K562 (cell line): ENCODE results near the gene API5. TPM values are rescaled to one million over a fixed set of nuclear protein-coding genes. Genes with fewer than 3 reads are reported as not detected.

Experiments used
- EHMT2 ChIP-seq: fragments of 450-650 bp; IDR thresholded peaks from 2 replicates; pipeline ENCODE4 v1.6.1; 2018; ENCODE audit warnings: antibody characterized with exemption
- ESRRA ChIP-seq: fragments of 450-650 bp; IDR thresholded peaks from 2 replicates; pipeline ENCODE4 v1.6.1; 2014; ENCODE audit warnings: low read depth, mild to moderate bottlenecking, moderate library complexity, borderline replicate concordance
- MYBL2 ChIP-seq, 2 experiments: fragments of 450-650 bp in 1 of 2; sonication (generic) in 1 of 2; formaldehyde crosslinking in 1 of 2; IDR thresholded peaks; 2 replicates each; pipeline versions ENCODE4 v1.6.1 to v1.8.1; 2017 to 2022; ENCODE audit warnings: borderline replicate concordance in 1 of 2, inconsistent platforms in 1 of 2, low read depth in 1 of 2, mild to moderate bottlenecking in 1 of 2, missing genetic modification reagents in 1 of 2, moderate library complexity in 1 of 2
- NFXL1 ChIP-seq: fragments of 450-650 bp; formaldehyde crosslinking; IDR thresholded peaks from 2 replicates; pipeline ENCODE4 v1.4.0; 2021; ENCODE audit warnings: mild to moderate bottlenecking
- POLR3G ChIP-seq: IDR thresholded peaks from 2 replicates; pipeline ENCODE4 v1.6.1; 2011; ENCODE audit not compliant: insufficient read length, insufficient replicate concordance; ENCODE audit errors: extremely low read depth
- PRMT5 ChIP-seq: sonication (generic); formaldehyde crosslinking; IDR thresholded peaks from 2 replicates; pipeline ENCODE4 v1.5.0; 2020; ENCODE audit warnings: missing genetic modification reagents
- RUNX1 ChIP-seq: sonication (generic); IDR thresholded peaks from 2 replicates; pipeline ENCODE4 v1.6.1; 2016; ENCODE audit warnings: antibody characterized with exemption, low read depth
- SIRT6 ChIP-seq: IDR thresholded peaks from one replicate; pipeline ENCODE4 v1.6.1; 2012; ENCODE audit warnings: low read depth, mild to moderate bottlenecking, control low read depth, inconsistent platforms, low read length, moderate library complexity
- SMAD1 ChIP-seq: fragments of 150-350 bp; IDR thresholded peaks from 2 replicates; pipeline ENCODE4 v1.6.1; 2014; ENCODE audit warnings: low read length, low read depth; ENCODE audit not compliant: partially characterized antibody
- SMARCE1 ChIP-seq: fragments of 450-650 bp; IDR thresholded peaks from 2 replicates; pipeline ENCODE4 v1.7.1; 2016; ENCODE audit warnings: mild to moderate bottlenecking
- TAF15 ChIP-seq: fragments of 200-400 bp; formaldehyde crosslinking; IDR thresholded peaks from 2 replicates; pipeline ENCODE4 v1.6.1; 2017; ENCODE audit warnings: mild to moderate bottlenecking, low read depth, low read length, moderate library complexity
- XRCC4 ChIP-seq: IDR thresholded peaks from one replicate; pipeline ENCODE4 v1.6.1; 2011; ENCODE audit not compliant: insufficient read depth, insufficient read length; ENCODE audit errors: extremely low read depth
- ZBTB17 ChIP-seq: fragments of 450-650 bp; formaldehyde crosslinking; IDR thresholded peaks from 2 replicates; pipeline ENCODE4 v1.4.0; 2020; ENCODE audit warnings: mild to moderate bottlenecking
- ZBTB8A ChIP-seq: fragments of 450-650 bp; IDR thresholded peaks from 2 replicates; pipeline ENCODE4 v1.6.1; 2018; ENCODE audit warnings: mild to moderate bottlenecking, moderate library complexity; ENCODE audit not compliant: partially characterized antibody
- ZKSCAN8 ChIP-seq: fragments of 200-800 bp; sonication (Bioruptor generic); IDR thresholded peaks from 2 replicates; pipeline ENCODE4 v1.6.1; 2016; ENCODE audit warnings: missing genetic modification characterization, missing compliant biosample characterization
- ZNF274 ChIP-seq: IDR thresholded peaks from 2 replicates; pipeline ENCODE4 v1.6.1; 2011; ENCODE audit warnings: low read depth, mild to moderate bottlenecking, low read length, moderate library complexity, borderline replicate concordance
- polyA plus RNA-seq, 8 experiments: library from polyadenylated mRNA; depleted of rRNA in 4 of 8; stranded (reverse) in 5 of 8; unstranded in 3 of 8; fragments of >200 nt; fragmentation: Nextera tagmentation in 2 of 8; fragmentation: Illumina TruSeq in 1 of 8; extraction: Ambion mirVana in 2 of 8; extraction: Trizol in 1 of 8; gene quantifications; 2 replicates each; pipeline versions ENCODE4 v1.2.1 to v1.2.3, GENCODE V29; 2011 to 2014; ENCODE audit warnings: inconsistent platforms in 1 of 8, missing spikeins in 1 of 8
- total RNA-seq, 7 experiments: library from RNA; depleted of rRNA in 6 of 7; stranded (reverse); fragments of >200 nt in 6 of 7; fragmentation: Illumina TruSeq in 2 of 7; extraction: Trizol in 2 of 7; gene quantifications; 2 replicates each; pipeline versions ENCODE4 v1.2.1 to v1.2.3, GENCODE V29; 2011 to 2021; ENCODE audit warnings: low replicate concordance in 1 of 7
- TF ChIP-seq, protein P1 (sequence below): fragments of 450-650 bp; IDR thresholded peaks from 2 replicates; pipeline ENCODE4 v1.6.1; 2016; ENCODE audit warnings: low read depth, mild to moderate bottlenecking, moderate library complexity
- TF ChIP-seq, protein P2 (sequence below), 2 experiments: fragments of 450-650 bp in 1 of 2; sonication (generic) in 1 of 2; formaldehyde crosslinking in 1 of 2; IDR thresholded peaks; 2 replicates each; pipeline versions ENCODE4 v1.7.1 to v1.9.0; 2016 to 2022; ENCODE audit warnings: inconsistent platforms in 1 of 2, mild to moderate bottlenecking in 1 of 2, missing genetic modification reagents in 1 of 2
- TF ChIP-seq, protein P3 (sequence below): fragments of 450-650 bp; formaldehyde crosslinking; IDR thresholded peaks from 2 replicates; pipeline ENCODE4 v1.4.0; 2020; ENCODE audit warnings: mild to moderate bottlenecking

API5 gene
- total and polyA plus RNA-seq, 9 of the 15 experiments (the other 6 are each of a cell fraction or from before 2014, with no cell fraction given), result 59.8 to 146 (median 123) TPM

DNA sequence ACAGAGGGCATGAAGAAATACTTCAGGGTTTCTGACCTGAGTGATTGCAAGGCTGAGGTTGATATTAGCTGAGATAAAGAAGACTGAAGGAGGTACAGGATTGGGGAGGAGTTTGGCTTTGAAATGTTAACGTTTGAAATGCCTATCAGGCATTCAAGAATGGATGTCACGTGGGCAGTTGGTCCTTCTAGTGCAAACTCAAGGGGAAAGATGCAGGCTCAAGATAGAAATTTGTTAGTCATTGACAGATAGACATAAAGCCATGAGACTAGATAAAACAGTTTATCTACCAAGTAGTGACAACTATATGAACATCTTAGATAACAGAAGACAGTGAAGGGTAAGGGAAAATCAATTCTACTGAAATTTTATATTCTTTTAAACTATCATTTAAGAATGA lies 70.0 kb downstream of the API5 start (continued):
- TF ChIP-seq SMAD1 (no peak), SMARCE1 (peak; percentile 64; the same call in 1 of the 2 replicates), POLR3G (no peak), ZNF274 (no peak), XRCC4 (no peak), ESRRA (no peak), TAF15 (no peak), ZKSCAN8 (CRISPR knock-in tag) (no peak), ZBTB17 (CRISPR knock-in tag) (no peak), SIRT6 (no peak), MYBL2 (IDR thresholded peaks at IDR 0.05; ENCODE audit: low read depth) (peak; percentile 69), MYBL2 (CRISPR knock-in tag; IDR thresholded peaks at IDR 0.05; ENCODE audit: borderline replicate concordance) (no peak), PRMT5 (no peak), NFXL1 (no peak), RUNX1 (no peak), EHMT2 (peak; percentile 50; the same call in 1 of the 2 replicates), ZBTB8A (no peak)
- TF ChIP-seq, protein P1, sequence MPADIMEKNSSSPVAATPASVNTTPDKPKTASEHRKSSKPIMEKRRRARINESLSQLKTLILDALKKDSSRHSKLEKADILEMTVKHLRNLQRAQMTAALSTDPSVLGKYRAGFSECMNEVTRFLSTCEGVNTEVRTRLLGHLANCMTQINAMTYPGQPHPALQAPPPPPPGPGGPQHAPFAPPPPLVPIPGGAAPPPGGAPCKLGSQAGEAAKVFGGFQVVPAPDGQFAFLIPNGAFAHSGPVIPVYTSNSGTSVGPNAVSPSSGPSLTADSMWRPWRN, result no peak
- TF ChIP-seq, protein P2, sequence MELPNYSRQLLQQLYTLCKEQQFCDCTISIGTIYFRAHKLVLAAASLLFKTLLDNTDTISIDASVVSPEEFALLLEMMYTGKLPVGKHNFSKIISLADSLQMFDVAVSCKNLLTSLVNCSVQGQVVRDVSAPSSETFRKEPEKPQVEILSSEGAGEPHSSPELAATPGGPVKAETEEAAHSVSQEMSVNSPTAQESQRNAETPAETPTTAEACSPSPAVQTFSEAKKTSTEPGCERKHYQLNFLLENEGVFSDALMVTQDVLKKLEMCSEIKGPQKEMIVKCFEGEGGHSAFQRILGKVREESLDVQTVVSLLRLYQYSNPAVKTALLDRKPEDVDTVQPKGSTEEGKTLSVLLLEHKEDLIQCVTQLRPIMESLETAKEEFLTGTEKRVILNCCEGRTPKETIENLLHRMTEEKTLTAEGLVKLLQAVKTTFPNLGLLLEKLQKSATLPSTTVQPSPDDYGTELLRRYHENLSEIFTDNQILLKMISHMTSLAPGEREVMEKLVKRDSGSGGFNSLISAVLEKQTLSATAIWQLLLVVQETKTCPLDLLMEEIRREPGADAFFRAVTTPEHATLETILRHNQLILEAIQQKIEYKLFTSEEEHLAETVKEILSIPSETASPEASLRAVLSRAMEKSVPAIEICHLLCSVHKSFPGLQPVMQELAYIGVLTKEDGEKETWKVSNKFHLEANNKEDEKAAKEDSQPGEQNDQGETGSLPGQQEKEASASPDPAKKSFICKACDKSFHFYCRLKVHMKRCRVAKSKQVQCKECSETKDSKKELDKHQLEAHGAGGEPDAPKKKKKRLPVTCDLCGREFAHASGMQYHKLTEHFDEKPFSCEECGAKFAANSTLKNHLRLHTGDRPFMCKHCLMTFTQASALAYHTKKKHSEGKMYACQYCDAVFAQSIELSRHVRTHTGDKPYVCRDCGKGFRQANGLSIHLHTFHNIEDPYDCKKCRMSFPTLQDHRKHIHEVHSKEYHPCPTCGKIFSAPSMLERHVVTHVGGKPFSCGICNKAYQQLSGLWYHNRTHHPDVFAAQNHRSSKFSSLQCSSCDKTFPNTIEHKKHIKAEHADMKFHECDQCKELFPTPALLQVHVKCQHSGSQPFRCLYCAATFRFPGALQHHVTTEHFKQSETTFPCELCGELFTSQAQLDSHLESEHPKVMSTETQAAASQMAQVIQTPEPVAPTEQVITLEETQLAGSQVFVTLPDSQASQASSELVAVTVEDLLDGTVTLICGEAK (IDR thresholded peaks at IDR 0.05), result no peak
- TF ChIP-seq, protein P2 (CRISPR knock-in tag; IDR thresholded peaks at IDR 0.05), result no peak
- TF ChIP-seq, protein P3, sequence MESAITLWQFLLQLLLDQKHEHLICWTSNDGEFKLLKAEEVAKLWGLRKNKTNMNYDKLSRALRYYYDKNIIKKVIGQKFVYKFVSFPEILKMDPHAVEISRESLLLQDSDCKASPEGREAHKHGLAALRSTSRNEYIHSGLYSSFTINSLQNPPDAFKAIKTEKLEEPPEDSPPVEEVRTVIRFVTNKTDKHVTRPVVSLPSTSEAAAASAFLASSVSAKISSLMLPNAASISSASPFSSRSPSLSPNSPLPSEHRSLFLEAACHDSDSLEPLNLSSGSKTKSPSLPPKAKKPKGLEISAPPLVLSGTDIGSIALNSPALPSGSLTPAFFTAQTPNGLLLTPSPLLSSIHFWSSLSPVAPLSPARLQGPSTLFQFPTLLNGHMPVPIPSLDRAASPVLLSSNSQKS (CRISPR knock-in tag), result no peak
